HG02870 (cell line): ENCODE data around the gene CRYBG2.
"Not testable (repeated sequence)": the region's sequence is repeated elsewhere in the genome, so short reads cannot be mapped to it uniquely, and the experiment has no call there.

Experiments used
- ATAC-seq: cut with Tn5 transposase; IDR thresholded peaks from one replicate; pipeline ENCODE4 v1.9.1; 2021; ENCODE audit warnings: mild to moderate bottlenecking, moderate library complexity; ENCODE audit not compliant: unreplicated experiment

Gene CRYBG2

GRCh38 chr1:26297057-26297790 lies 56.7 kb downstream of the CRYBG2 start:
- no peak for ATAC-seq

- ATAC-seq: no peak
Observed at GRCh38 chr1:26296340-26297056, 57.4 kb downstream of the CRYBG2 start.

GRCh38 chr1:26295194-26296138 lies 58.5 kb downstream of the CRYBG2 start:
- no peak for ATAC-seq

GRCh38 chr1:26293911-26294463 lies 59.9 kb downstream of the CRYBG2 start:
- no peak for ATAC-seq

GRCh38 chr1:26292735-26293134 lies 61.2 kb downstream of the CRYBG2 start:
- ATAC-seq: not testable (repeated sequence)

- ATAC-seq: no peak
Observed at GRCh38 chr1:26291939-26292338, 62.0 kb downstream of the CRYBG2 start.

- ATAC-seq: no peak
Observed at GRCh38 chr1:26291433-26291832, 62.5 kb downstream of the CRYBG2 start.

GRCh38 chr1:26290882-26291261 lies 63.1 kb downstream of the CRYBG2 start:
- no peak for ATAC-seq

GRCh38 chr1:26290122-26290881 lies 63.6 kb downstream of the CRYBG2 start:
- ATAC-seq: no peak

- peak; percentile 36 for ATAC-seq
Observed at GRCh38 chr1:26289158-26290059, 64.5 kb downstream of the CRYBG2 start.

- no peak for ATAC-seq
Observed at GRCh38 chr1:26288311-26288941, 65.5 kb downstream of the CRYBG2 start.

GRCh38 chr1:26287811-26288210 lies 66.1 kb downstream of the CRYBG2 start:
- no peak for ATAC-seq

GRCh38 chr1:26287033-26287711 lies 66.8 kb downstream of the CRYBG2 start:
- no peak for ATAC-seq

GRCh38 chr1:26286064-26286416 lies 67.9 kb downstream of the CRYBG2 start:
- no peak for ATAC-seq

- no peak for ATAC-seq
Observed at GRCh38 chr1:26285366-26286063, 68.4 kb downstream of the CRYBG2 start.

GRCh38 chr1:26284597-26285347 lies 69.2 kb downstream of the CRYBG2 start:
- no peak for ATAC-seq
